GM23338 (cell line): ENCODE measurements around the gene GPR143.

Experiments
- CTCF ChIP-seq, 2 experiments: fragments of 200-600 bp in 1 of 2; sonication (generic) in 1 of 2; conservative IDR thresholded peaks; 2 replicates each; pipeline versions ENCODE4 v1.5.1 to v1.6.1; 2016 to 2017; ENCODE audit warnings: antibody characterized with exemption in 2 of 2, low read depth in 2 of 2, mild to moderate bottlenecking in 2 of 2, moderate library complexity in 1 of 2
- EZH2 ChIP-seq: fragments of 200-600 bp; sonication (generic); IDR thresholded peaks from one replicate; pipeline ENCODE4 v1.8.0; 2017; ENCODE audit warnings: antibody characterized with exemption, mild to moderate bottlenecking, low read depth; ENCODE audit not compliant: unreplicated experiment
- EZH2phosphoT487 ChIP-seq: fragments of 200-600 bp; sonication (generic); IDR thresholded peaks from one replicate; pipeline ENCODE4 v1.8.1; 2018; ENCODE audit warnings: antibody characterized with exemption; ENCODE audit not compliant: unreplicated experiment
- POLR2AphosphoS5 ChIP-seq: IDR thresholded peaks from 2 replicates; pipeline ENCODE4 v1.6.1; 2016; ENCODE audit warnings: antibody characterized with exemption, low read depth
- REST ChIP-seq: IDR thresholded peaks from one replicate; pipeline ENCODE4 v1.6.1; 2018; ENCODE audit warnings: antibody characterized with exemption; ENCODE audit not compliant: unreplicated experiment
- STAT1 ChIP-seq: IDR thresholded peaks from one replicate; pipeline ENCODE4 v1.6.1; 2016; ENCODE audit warnings: antibody characterized with exemption; ENCODE audit not compliant: unreplicated experiment

GRCh38 chrX:9807355-9808182, 41.9 kb upstream of the GPR143 start:
- TF ChIP-seq CTCF (conservative IDR thresholded peaks at IDR 0.05; ENCODE audit: low read depth in 2 of 2) = no peak
- no peak for TF ChIP-seq POLR2AphosphoS5
- no peak for TF ChIP-seq EZH2
- no peak for TF ChIP-seq REST
- TF ChIP-seq STAT1 = no peak
- TF ChIP-seq EZH2phosphoT487 = no peak
